Stimulated activated CD8-positive, alpha-beta memory T cell treated with anti-CD3 and anti-CD28 coated beads, Interleukin-12 subunit alpha, Interleukin-12 subunit beta, amount 100 ng/mL, for 24 hours (primary cell): ENCODE data around the gene USH1G.

ENCODE experiments used
- DNase-seq: peaks from one replicate; pipeline ENCODE4 v3.0.0-alpha.2; 2020; ENCODE audit errors: extremely low read depth

The USH1G gene

DNA sequence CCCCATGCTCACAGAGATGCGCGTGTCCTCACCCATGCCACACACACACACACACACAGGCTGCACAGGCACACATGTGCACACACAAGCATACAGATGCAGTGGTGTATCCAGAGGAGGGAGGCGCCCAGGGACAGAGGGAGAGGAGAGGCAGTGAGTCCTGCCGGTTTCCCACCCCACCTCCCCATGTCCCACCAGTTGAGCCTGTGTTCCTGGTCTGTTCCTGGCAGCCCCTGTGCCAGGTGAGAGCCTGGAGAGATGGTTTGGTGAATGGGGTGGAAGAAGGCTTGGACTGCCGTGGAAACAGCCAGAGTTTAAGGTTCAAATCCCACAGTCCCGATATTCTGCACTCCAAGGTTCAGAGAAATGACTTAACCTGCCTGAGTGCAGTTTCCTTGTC is 19.4 kb downstream of the USH1G start:
- no peak for DNase-seq

GRCh38 chr17:74903034-74903433 is 20.0 kb downstream of the USH1G start:
- no peak for DNase-seq

DNA sequence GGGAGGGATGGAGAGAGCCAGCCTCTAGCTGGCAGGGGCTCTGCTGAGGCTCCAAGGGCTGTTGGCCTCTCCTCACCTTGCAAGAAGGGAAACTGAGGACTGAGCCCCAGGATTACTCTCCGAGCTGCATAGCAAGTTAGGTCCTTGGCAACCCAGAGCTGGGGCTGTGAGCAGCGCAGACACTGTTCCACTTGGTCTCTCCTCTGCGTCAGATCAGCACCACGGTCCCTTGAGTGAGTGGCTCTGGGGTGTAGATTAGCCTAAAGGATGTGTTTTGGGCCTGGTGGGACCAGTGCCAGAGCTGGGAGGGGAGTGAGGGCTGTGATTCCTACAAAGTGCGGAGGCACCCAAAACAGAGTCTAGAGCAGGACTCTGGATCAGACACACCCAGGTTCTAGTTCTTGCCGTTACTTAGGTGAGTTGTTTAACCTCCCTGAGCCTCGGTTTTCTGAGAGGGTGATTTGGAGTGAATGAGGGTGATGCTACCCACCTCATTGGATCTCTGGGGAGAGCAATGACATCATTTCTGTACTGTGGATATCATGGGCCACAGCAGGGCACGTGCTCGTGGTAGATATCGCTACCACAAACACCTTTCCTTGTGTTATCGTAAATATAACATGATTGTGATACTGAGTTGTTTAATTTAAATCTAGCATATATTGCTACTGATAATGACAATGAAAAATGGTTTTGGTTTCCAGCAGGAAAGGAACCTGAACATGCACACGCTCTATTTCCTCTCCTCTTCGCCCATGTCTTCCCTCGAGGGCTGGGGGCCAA is 21.5 kb downstream of the USH1G start:
- no peak for DNase-seq

DNA sequence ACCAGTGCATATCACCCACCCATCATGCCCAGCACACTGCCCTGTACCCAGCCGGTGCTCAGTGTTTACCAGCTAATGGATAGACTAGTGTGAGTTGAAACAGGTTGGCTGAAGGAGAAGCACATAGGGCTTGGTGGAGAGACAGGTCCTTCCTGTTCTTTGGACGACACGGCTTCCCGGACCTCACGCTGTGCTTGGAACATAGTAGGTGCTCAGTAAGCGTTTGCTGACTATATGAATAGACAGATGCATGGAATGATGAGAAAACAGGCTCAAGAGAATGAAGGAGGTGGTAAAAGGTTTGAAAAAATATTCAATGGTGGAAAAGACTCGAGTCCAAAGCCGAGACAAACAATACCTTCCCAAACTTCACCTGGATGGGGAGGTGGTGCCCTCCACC is 22.8 kb downstream of the USH1G start:
- DNase-seq, result no peak

DNA sequence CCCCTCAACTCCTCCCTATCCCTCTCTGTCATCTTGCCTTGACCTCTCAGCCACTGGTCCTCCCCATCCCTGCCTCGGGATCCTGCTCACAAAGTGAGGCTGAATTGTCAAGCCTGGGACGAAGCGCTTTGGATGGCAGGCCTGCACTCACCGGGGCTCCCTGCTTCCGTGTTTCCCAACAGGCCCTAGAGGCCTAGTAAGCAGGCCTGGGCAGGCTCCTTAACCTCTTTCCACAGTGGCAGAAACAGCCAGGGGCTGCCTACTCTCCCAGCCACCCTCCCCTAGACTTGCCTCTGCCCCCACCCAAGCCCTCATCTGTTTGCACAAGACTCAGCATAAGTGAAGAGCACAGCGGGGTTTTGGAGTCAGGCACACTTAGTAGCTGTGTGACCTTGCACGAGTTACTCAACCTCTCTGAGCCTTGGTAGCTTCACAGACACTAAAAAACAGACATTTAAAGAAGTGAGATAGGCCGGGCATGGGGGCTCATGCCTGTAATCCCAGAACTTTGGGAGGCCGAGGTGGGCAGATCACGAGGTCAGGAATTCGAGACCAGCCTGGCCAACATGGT is 24.6 kb downstream of the USH1G start:
- DNase-seq, result no peak

DNA sequence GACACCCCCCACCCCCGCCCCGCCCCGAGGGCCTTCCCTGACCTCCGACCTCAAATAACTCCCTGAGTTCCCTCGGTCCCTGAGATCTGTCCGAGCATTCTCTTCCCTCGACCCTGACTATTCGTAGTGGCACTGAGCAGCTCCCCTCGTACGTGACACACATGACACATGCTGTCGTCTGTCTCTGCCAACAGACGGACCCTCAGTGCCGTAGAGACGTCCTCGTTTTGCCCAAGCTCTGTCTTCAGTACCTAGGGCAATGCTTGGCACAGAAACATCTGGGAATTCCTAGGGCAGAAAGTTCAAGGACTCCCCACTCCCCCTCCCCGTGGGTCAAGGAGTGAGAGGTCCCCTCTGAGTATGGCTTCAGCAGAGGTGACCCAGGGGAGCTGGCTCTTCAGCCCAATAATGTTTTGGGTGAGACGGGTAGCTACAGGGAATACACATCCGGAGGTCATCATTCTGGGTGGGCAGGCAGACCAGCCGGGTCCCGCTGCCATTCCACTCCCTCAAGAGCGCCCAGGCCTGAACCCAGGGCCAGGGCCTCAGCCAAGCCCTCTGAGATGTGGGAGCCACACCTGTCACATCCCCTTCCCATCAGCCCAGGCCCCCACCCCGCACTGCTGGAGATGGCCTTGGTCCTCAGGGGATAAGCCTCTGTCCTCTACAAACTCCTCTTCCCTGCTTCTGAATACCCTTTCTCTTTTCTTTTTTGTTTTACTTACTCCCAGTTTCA is 29.0 kb downstream of the USH1G start:
- no peak for DNase-seq

DNA sequence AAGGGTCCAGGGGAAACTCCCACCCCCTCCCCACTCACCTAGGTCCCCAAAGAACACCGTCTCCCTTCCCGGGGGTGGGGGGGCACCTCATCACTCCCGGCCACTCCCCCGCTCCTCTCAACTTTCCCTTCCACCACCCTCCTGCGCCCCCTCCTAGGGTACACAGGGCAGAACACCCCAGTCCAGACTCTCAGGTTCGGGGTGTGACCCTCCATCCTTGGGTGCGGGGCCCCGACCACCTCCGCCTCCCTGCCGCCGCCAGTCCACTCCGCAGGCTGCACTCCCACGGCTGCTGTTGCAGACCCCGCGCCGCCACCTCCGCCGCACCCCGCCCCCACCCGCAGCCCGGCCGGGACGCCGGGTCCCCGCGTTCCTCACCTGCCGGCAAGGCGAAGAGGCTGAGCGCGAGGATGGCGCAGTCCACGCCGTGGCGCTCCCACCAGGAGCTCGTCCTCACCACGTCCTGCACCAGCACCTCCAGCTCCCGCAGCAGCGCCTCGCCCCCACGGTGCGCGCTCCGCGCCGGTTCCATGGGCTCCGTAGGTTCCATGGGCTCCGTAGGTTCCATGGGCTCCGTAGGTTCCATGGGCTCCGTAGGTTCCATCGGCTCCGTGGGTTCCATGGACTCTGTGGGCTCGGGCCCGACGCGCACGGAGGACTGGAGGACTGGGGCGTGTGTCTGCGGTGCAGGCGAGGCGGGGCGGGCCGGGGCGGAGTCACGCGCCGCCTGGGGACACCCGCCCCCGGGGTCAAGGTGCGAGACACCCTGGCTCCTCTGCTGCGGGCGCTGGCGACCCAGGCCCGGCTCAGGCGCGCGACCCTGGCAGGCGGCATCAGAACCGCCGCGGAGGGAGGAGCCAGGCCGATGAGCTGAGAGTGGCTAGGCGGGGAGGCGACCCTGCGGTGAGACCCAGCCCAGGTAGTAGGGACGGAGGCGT is 29.8 kb downstream of the USH1G start, which contains the start of gene FADS6:
TSS of gene FADS6 (minus strand) at position 660 of the 938 bp plus-strand sequence. CDS start at position 622, 38 bp downstream.
- no peak for DNase-seq

- no peak for DNase-seq
These were observed 30.8 kb downstream of the USH1G start for GRCh38 chr17:74892013-74892841.

GRCh38 chr17:74890554-74890953 is 32.5 kb downstream of the USH1G start:
- DNase-seq, result no peak

GRCh38 chr17:74888469-74888868 is 34.6 kb downstream of the USH1G start:
- no peak for DNase-seq

DNA sequence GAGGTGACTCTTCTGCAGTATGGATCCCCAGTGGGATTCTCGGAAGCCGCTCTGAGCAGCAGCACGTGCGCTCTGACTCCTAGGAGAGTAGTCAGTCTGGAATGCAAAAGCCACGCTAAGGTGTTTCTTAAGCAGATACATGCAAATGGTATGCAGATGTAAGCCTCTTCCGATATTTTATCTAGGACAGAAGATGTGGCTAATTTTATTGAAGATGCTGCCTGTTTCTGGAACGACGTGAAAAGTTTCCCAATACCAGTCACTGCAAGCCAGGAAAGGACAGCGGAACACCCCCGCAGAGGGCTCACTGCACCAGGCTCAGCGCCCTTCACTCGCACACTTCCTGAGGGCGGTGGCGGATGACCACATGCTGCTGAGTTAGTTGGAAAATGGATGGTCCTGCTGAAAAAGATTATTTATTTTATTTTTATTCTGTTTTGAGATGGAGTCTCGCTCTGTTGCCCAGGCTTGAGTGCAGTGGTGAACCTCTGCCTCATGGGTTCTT is 39.8 kb downstream of the USH1G start:
- DNase-seq, result no peak

DNA sequence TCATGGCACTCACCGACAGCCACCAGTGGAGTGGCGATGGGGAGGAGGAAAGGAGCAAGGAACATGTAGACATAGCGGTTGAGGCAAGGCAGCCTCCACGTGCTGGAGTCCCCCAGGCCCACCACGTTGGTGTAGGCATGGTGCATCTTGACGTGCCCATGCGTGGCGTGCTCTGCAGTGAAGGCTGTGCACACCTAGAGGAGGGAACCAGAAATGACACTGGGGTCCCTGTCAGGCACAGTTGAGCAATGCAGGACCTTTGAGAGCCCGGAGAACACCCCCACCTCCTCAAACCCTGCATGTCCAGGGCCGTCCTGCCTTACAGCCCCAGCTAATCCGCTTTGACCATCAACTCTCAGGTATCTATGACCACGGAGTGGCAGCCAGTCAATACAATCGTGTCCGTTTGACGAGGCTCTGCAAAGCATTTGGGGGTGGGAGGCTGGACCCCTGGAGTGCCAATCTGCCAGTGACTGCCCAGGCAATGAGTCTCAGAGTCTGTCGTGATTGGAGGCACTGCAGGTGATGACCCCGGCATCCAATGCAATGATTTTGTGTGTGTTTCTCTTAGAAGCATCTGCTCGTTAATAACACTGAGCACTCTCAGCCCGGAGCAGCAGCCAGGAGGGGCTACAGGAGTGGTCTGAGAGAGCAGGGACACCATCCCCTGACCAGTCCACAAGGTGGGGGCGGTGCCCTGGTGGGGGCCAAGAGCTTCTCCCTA is 40.4 kb downstream of the USH1G start:
- no peak for DNase-seq

DNA sequence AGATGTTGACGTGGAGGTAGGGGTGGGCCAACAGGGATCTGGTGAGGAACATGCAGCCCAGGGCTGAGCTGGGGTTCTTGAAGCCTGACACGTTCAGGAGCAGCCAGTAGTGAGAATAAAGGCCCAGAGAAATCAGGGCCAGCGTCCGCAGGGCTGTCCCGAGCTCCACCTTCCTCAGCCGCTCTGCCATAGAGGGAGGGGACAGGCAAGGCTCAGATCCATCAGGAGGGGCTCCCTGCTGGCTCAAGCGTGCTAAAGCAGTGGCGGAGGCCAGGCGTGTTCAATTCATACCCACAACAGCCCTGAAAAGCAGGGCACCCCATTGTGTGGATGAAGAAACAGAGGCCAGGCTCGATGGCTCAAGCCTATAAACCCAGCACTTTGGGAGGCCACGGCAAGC is 42.0 kb downstream of the USH1G start:
- no peak for DNase-seq

GRCh38 chr17:74879308-74879707 is 43.7 kb downstream of the USH1G start:
- DNase-seq, result no peak

GRCh38 chr17:74878658-74879057 is 44.4 kb downstream of the USH1G start:
- DNase-seq, result no peak

DNA sequence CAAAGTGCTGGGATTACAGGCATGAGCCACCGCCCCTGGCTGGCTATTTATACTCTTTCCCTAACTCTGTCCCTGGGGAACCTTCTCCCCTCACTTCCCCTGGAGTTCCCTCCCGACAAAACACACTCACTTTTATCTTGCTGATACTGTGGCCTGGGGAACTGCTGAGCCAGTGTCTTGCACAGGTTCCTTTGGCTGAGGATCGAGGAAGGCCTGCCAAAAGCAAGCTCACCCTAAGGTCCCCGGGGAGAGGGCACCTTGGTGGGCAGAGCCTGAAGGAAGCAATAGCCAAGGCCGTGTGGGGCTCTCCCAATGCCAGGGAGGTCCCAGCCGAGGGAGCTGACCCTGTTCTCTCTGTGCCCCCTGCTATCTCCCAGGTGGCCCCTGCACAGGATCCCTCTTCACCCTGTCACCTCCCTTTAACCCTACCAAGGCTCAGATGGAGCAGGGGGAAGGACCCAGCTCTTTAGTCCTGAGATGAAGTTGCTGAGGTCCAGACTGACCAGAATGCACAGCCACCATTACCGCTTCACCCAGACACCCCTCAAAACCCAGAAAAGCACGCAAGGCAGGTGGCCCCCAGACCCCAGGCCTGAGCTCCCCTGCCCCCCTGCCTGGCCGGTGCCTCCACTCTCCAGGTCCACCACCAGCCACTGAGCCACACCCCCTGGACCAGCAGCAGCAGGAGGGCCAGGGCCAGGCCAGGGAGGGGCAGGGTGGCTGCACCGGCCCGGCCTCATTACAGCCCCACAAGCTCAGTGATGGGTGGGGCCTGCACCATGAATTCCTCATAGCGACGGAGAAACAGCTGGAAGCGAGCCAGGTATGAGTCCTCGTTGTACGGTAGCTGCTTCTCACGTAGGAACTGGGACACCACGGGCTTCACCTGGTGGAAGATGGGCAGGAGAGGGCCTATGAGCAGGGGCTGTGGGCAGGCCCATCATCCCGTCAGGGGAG is 45.2 kb downstream of the USH1G start:
- no peak for DNase-seq

DNA sequence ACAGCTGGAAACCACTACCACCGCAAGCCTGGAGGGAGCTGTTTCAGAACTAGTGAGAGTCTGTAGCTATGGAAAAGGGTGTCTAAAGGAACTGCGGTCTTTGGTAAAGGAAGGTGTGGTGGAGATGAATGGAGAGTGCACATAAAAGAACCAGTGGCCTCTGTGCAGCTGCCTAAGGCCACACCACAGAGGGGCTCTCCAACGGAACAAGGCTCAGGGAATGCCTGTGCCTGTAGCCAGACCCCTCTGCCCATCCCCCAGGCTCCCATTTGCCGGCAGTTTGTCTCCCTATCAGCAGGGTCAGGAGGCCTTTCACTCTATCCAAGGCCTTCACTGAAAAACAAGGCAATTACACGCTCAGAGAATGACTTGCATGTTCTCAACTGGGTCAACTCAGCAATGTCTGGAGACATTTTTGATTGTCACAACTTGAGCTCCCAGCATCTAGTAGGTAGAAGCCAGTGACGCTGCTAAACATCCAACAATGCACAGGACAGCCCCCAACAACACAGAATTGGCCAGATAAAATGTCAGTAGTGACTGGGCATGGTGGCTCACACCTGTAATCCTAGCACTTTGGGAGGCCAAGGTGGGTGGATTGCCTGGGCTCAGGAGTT is 47.0 kb downstream of the USH1G start:
- no peak for DNase-seq
